KMS-11 (cell line): ENCODE results near the gene PYDC1.

Experiments used
- H2AFZ ChIP-seq: fragments of 200-600 bp; sonication (generic); 2 replicates; pipeline ENCODE4 v1.6.1; 2016; ENCODE audit warnings: antibody characterized with exemption, mixed run types, low read depth
- H3K27ac ChIP-seq: fragments of 200-600 bp; sonication (generic); 2 replicates; pipeline ENCODE4 v1.6.1; 2016; ENCODE audit warnings: mild to moderate bottlenecking, mixed run types
- H3K27me3 ChIP-seq: fragments of 200-600 bp; sonication (generic); 2 replicates; pipeline ENCODE4 v1.6.1; 2017; ENCODE audit warnings: mild to moderate bottlenecking, low read depth, mixed run types, moderate library complexity; ENCODE audit not compliant: insufficient read depth
- H3K36me3 ChIP-seq: fragments of 200-600 bp; sonication (generic); 2 replicates; pipeline ENCODE4 v1.6.1; 2017; ENCODE audit warnings: mild to moderate bottlenecking, mixed run types; ENCODE audit not compliant: insufficient read depth
- H3K4me1 ChIP-seq: fragments of 200-600 bp; sonication (generic); 2 replicates; pipeline ENCODE4 v1.6.1; 2016; ENCODE audit warnings: mild to moderate bottlenecking, low read depth, mixed run types; ENCODE audit not compliant: poor library complexity, severe bottlenecking
- H3K4me2 ChIP-seq: fragments of 200-600 bp; sonication (generic); 2 replicates; pipeline ENCODE4 v1.7.0; 2016; ENCODE audit warnings: mild to moderate bottlenecking, mixed run types
- H3K4me3 ChIP-seq: fragments of 200-600 bp; sonication (generic); IDR thresholded peaks from 2 replicates; pipeline ENCODE4 v1.6.1; 2017; ENCODE audit warnings: low read depth, low read length, mixed read lengths; ENCODE audit not compliant: insufficient read depth
- H3K79me2 ChIP-seq: fragments of 200-600 bp; sonication (generic); 2 replicates; pipeline ENCODE4 v1.6.1; 2016; ENCODE audit warnings: low read depth, mixed run types; ENCODE audit not compliant: insufficient read depth
- H3K9ac ChIP-seq: fragments of 200-600 bp; sonication (generic); 2 replicates; pipeline ENCODE4 v1.6.1; 2016; ENCODE audit warnings: mild to moderate bottlenecking, mixed run types
- H4K20me1 ChIP-seq: fragments of 200-600 bp; sonication (generic); 2 replicates; pipeline ENCODE4 v1.6.1; 2016; ENCODE audit warnings: mild to moderate bottlenecking, mixed run types; ENCODE audit not compliant: insufficient read depth
- CTCF ChIP-seq: fragments of 200-600 bp; sonication (generic); conservative IDR thresholded peaks from 2 replicates; pipeline ENCODE4 v1.6.1; 2017; ENCODE audit warnings: low read depth, mild to moderate bottlenecking, antibody characterized with exemption, low read length, moderate library complexity, mixed read lengths

Gene PYDC1

GRCh38 chr16:31190061-31190460 lies 26.9 kb downstream of the PYDC1 start:
- TF ChIP-seq CTCF: no peak
- Histone ChIP-seq H3K27me3 (no peaks in the 10 kb centered on the region), H3K4me3 (no peak overlapping the region), H3K79me2 (peaks cover 54% of the 10 kb centered on the region; the same call in 1 of the 2 replicates), H3K4me1 (peaks cover 30% of the 10 kb centered on the region), H3K36me3 (peaks cover 62% of the 10 kb centered on the region), H3K4me2 (no peak overlapping the region), H4K20me1 (peaks cover 18% of the 10 kb centered on the region; the same call in 1 of the 2 replicates), H3K27ac (no peak overlapping the region), H2AFZ (no peak overlapping the region), H3K9ac (no peak overlapping the region)

GRCh38 chr16:31189412-31189778 lies 27.5 kb downstream of the PYDC1 start:
- H2AFZ ChIP-seq: no peak overlapping the region
- H3K4me3 ChIP-seq: no peak overlapping the region
- H3K79me2 ChIP-seq: peaks cover 61% of the 10 kb centered on the region
- H3K27me3 ChIP-seq: no peaks in the 10 kb centered on the region
- peaks cover 36% of the 10 kb centered on the region for H3K4me1 ChIP-seq
- no peak overlapping the region for H3K4me2 ChIP-seq
- H3K36me3 ChIP-seq: peaks cover 63% of the 10 kb centered on the region
- H3K9ac ChIP-seq: no peak overlapping the region
- no peak for TF ChIP-seq CTCF
- H4K20me1 ChIP-seq: peaks cover 18% of the 10 kb centered on the region; the same call in 1 of the 2 replicates
- no peak overlapping the region for H3K27ac ChIP-seq

- Histone ChIP-seq H3K4me1 (peaks cover 42% of the 10 kb centered on the region), H3K27ac (no peak overlapping the region), H3K9ac (no peak overlapping the region), H3K4me2 (no peak overlapping the region), H3K79me2 (peaks cover 68% of the 10 kb centered on the region), H3K36me3 (peaks cover 65% of the 10 kb centered on the region), H3K4me3 (no peak overlapping the region), H3K27me3 (no peaks in the 10 kb centered on the region), H4K20me1 (peaks cover 23% of the 10 kb centered on the region), H2AFZ (no peak overlapping the region)
- TF ChIP-seq CTCF: no peak
Observed at GRCh38 chr16:31188450-31189411, 28.2 kb downstream of the PYDC1 start.

GRCh38 chr16:31187808-31188189 lies 29.1 kb downstream of the PYDC1 start:
- H3K9ac ChIP-seq: no peak overlapping the region
- peaks cover 52% of the 10 kb centered on the region for H3K4me1 ChIP-seq
- TF ChIP-seq CTCF: no peak
- H3K4me3 ChIP-seq: no peak overlapping the region
- peaks cover 77% of the 10 kb centered on the region for H3K79me2 ChIP-seq
- no peak overlapping the region for H2AFZ ChIP-seq
- no peak overlapping the region for H3K4me2 ChIP-seq
- H3K27me3 ChIP-seq: no peaks in the 10 kb centered on the region
- peaks cover 32% of the 10 kb centered on the region for H4K20me1 ChIP-seq
- no peak overlapping the region for H3K27ac ChIP-seq
- peaks cover 70% of the 10 kb centered on the region for H3K36me3 ChIP-seq
